ENCODE results near the gene FAM131C. TPM values are rescaled to one million over a fixed set of nuclear protein-coding genes. Genes with fewer than 3 reads are reported as not detected.

FAM131C gene
- total RNA-seq, 1 experiment from 2014 or later: 3.4 TPM

DNA sequence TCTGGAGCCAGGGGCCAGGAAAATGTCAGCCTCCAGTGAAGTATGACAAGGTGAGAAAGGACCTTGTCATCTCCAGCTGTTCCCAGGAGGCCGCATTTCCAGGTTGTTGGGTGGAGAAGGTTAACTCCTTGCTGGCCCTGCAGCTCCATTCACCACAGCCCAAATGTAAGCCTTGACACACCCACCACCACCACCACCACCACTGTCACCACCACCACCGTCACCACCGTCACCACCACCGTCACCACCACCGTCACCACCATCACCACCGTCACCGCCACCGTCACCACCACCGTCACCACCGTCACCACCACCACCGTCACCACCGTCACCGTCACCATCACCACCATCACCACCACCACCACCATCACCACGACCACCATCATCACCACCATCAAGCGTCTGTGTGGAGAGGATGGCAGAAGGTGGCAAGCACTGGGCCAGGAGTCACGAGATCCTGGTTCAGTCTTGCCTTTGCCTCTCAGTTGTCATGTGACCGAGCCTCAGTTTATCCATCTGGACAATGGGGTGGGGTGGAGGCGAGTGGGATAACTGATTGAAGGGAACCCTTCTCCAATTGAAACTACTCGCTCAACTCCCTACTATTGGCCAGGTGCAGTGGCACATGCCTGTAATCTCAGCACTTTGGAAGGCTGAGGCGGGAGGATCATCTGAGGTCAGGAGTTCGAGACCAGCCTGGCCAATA lies 21.2 kb upstream of the FAM131C start:
- POLR2A ChIA-PET: interaction anchor here (0.7 kb wide), 1 partner anchor 8 kb away, joined by 4 read pairs; no protein-coding TSS in a partner anchor
- intact Hi-C loops (cut with micrococcal nuclease; ENCODE audit: unreplicated experiment): no loop called here
- no peak for DNase-seq (ENCODE audit: low read depth, low spot score)
- TF ChIP-seq, protein P1, sequence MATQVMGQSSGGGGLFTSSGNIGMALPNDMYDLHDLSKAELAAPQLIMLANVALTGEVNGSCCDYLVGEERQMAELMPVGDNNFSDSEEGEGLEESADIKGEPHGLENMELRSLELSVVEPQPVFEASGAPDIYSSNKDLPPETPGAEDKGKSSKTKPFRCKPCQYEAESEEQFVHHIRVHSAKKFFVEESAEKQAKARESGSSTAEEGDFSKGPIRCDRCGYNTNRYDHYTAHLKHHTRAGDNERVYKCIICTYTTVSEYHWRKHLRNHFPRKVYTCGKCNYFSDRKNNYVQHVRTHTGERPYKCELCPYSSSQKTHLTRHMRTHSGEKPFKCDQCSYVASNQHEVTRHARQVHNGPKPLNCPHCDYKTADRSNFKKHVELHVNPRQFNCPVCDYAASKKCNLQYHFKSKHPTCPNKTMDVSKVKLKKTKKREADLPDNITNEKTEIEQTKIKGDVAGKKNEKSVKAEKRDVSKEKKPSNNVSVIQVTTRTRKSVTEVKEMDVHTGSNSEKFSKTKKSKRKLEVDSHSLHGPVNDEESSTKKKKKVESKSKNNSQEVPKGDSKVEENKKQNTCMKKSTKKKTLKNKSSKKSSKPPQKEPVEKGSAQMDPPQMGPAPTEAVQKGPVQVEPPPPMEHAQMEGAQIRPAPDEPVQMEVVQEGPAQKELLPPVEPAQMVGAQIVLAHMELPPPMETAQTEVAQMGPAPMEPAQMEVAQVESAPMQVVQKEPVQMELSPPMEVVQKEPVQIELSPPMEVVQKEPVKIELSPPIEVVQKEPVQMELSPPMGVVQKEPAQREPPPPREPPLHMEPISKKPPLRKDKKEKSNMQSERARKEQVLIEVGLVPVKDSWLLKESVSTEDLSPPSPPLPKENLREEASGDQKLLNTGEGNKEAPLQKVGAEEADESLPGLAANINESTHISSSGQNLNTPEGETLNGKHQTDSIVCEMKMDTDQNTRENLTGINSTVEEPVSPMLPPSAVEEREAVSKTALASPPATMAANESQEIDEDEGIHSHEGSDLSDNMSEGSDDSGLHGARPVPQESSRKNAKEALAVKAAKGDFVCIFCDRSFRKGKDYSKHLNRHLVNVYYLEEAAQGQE (IDR thresholded peaks at IDR 0.05; ENCODE audit: insufficient read depth in 1 of 2, low read depth in 2 of 2, low read length in 1 of 2): no peak
- TF ChIP-seq POLR2AphosphoS5 (IDR thresholded peaks at IDR 0.05; ENCODE audit: low read depth, low read length): no peak
- TF ChIP-seq SIN3A (IDR thresholded peaks at IDR 0.05; ENCODE audit: borderline replicate concordance, insufficient read depth, low read depth, low read length): no peak
- TF ChIP-seq, protein P2, sequence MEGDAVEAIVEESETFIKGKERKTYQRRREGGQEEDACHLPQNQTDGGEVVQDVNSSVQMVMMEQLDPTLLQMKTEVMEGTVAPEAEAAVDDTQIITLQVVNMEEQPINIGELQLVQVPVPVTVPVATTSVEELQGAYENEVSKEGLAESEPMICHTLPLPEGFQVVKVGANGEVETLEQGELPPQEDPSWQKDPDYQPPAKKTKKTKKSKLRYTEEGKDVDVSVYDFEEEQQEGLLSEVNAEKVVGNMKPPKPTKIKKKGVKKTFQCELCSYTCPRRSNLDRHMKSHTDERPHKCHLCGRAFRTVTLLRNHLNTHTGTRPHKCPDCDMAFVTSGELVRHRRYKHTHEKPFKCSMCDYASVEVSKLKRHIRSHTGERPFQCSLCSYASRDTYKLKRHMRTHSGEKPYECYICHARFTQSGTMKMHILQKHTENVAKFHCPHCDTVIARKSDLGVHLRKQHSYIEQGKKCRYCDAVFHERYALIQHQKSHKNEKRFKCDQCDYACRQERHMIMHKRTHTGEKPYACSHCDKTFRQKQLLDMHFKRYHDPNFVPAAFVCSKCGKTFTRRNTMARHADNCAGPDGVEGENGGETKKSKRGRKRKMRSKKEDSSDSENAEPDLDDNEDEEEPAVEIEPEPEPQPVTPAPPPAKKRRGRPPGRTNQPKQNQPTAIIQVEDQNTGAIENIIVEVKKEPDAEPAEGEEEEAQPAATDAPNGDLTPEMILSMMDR (IDR thresholded peaks at IDR 0.05): no peak
- no peak for TF ChIP-seq TCF7L2 (IDR thresholded peaks at IDR 0.05; ENCODE audit: low read depth, low read length)
- BruUV-seq (replicated peaks): no TSS peak
- CTCF ChIA-PET: interaction anchor here (0.7 to 1.4 kb wide), 3 partner anchors 12 to 294 kb away, joined by 3 to 5 read pairs (median 4); no protein-coding TSS in a partner anchor
- in situ Hi-C loops (cut with HindIII; ENCODE audit: low pct_unique_long_range_greater_than_20kb, low sequenced_read_pairs): no loop called here
- no peak for ATAC-seq
- H3K4me3 ChIP-seq (ENCODE audit: low read depth in 2 of 2, low read length in 2 of 2): no peak overlapping the region
- no peaks in the 10 kb centered on the region for H3K36me3 ChIP-seq (ENCODE audit: control insufficient read depth, insufficient read depth, low read length)
- H3K27ac ChIP-seq (ENCODE audit: low read length): no peak overlapping the region
- no peaks in the 10 kb centered on the region for H3K27me3 ChIP-seq (ENCODE audit: control insufficient read depth, insufficient read depth, low read length)
- no peaks in the 10 kb centered on the region for H3K9me3 ChIP-seq (ENCODE audit: control insufficient read depth, insufficient read depth, low read depth, low read length)
- H3K4me1 ChIP-seq (ENCODE audit: control insufficient read depth, insufficient read depth, low read length): no peaks in the 10 kb centered on the region; the same call in 1 of the 2 replicates

DNA sequence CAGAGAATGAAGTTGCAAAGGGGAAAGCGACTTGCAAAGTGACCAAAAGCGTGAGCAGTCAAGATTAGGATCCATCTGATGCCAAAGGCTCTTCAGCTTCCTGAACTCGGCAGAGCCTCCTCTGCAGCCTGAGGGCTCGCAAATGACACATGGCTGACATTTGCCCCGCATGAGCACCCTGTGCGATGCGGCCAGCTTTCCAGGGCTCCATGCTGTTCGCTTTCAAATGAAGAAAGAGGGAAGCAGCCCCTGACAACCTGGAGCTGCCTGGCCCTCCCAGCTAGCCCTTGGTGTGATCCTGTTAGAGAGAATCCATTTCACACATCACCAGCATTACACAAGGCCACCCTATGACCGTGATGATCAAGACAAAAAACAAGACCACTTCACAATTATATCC lies 20.2 kb upstream of the FAM131C start:
- intact Hi-C loops (cut with micrococcal nuclease; ENCODE audit: unreplicated experiment) (no loop called here), in situ Hi-C loops (cut with HindIII; ENCODE audit: low pct_unique_long_range_greater_than_20kb, low sequenced_read_pairs) (no loop called here)
- H3K36me3 ChIP-seq (ENCODE audit: control insufficient read depth, insufficient read depth, low read length): no peaks in the 10 kb centered on the region
- no TSS peak for BruUV-seq (replicated peaks)
- DNase-seq (ENCODE audit: low read depth, low spot score): no peak
- no peaks in the 10 kb centered on the region for H3K27me3 ChIP-seq (ENCODE audit: control insufficient read depth, insufficient read depth, low read length)
- POLR2A ChIA-PET: interaction anchor here (0.7 kb wide), 1 partner anchor 9 kb away, joined by 4 read pairs; no protein-coding TSS in a partner anchor
- TF ChIP-seq SIN3A (IDR thresholded peaks at IDR 0.05; ENCODE audit: borderline replicate concordance, insufficient read depth, low read depth, low read length): no peak
- no peak for TF ChIP-seq POLR2AphosphoS5 (IDR thresholded peaks at IDR 0.05; ENCODE audit: low read depth, low read length)
- TF ChIP-seq, protein P1 (IDR thresholded peaks at IDR 0.05; ENCODE audit: insufficient read depth in 1 of 2, low read depth in 2 of 2, low read length in 1 of 2): no peak
- TF ChIP-seq, protein P2 (IDR thresholded peaks at IDR 0.05): no peak
- no peak for TF ChIP-seq TCF7L2 (IDR thresholded peaks at IDR 0.05; ENCODE audit: low read depth, low read length)
- H3K4me1 ChIP-seq (ENCODE audit: control insufficient read depth, insufficient read depth, low read length): peaks cover 7% of the 10 kb centered on the region
- H3K27ac ChIP-seq (ENCODE audit: low read length): no peak overlapping the region
- CTCF ChIA-PET: interaction anchor here (0.7 to 1.4 kb wide), 4 partner anchors 11 to 293 kb away, joined by 3 to 5 read pairs (median 4); no protein-coding TSS in a partner anchor
- H3K9me3 ChIP-seq (ENCODE audit: control insufficient read depth, insufficient read depth, low read depth, low read length): no peaks in the 10 kb centered on the region
- no peak for ATAC-seq
- no peak overlapping the region for H3K4me3 ChIP-seq (ENCODE audit: low read depth in 2 of 2, low read length in 2 of 2)

All from Panc1 (cell line).